AG09319 (cell line): ENCODE measurements around the gene ARHGAP42.

ENCODE experiments used
- DNase-seq: peaks from one replicate; pipeline ENCODE4 v3.0.0-alpha.2; 2010; ENCODE audit warnings: low read depth; ENCODE audit errors: extremely low read depth
- CTCF ChIP-seq: IDR thresholded peaks from 2 replicates; pipeline ENCODE4 v1.5.1; 2011; ENCODE audit warnings: low read depth, mild to moderate bottlenecking, inconsistent platforms, low read length, moderate library complexity

ARHGAP42 gene

DNA sequence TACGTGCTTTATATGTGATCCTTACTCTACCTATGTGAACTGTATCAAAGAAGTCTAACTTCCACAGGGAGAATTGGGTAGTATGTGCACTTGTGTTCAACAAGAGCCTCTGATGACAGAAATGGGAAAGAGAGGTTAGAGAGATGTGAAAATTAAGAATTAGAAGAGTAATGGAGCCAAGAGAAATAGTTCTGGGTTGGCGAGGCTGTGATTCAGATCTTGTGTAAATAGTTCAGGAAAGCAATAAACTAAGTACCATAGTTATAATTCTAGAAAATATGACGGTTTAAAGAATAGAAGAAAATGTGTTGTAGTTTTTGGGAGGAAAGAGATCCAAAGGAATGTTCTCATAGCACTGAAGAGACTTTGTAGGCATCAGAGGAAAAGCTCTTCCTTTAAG lies 112.4 kb downstream of the ARHGAP42 start:
- TF ChIP-seq CTCF, result no peak

DNA sequence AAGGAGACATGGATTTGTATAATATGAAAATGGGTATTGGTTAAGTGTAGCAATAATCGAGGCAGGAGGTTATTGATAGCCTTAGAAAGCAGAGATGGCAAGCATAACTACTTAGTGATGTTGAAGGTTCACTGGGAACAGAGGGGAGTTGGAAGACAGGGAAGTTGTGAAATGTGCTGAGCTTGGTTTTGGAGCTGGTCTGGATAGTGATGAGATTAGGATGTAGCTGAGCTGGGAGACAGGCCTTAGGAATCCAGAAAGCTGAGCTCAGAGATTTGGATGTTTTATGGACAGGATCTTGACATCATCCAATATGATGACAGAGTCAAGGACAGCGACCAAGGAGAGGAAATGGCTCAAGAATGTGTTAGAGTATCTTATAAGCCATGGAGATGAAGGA lies 113.1 kb downstream of the ARHGAP42 start:
- no peak for DNase-seq
- no peak for TF ChIP-seq CTCF

More for the DNA sequence above, 112.4 kb downstream of the ARHGAP42 start:
- no peak for DNase-seq

DNA sequence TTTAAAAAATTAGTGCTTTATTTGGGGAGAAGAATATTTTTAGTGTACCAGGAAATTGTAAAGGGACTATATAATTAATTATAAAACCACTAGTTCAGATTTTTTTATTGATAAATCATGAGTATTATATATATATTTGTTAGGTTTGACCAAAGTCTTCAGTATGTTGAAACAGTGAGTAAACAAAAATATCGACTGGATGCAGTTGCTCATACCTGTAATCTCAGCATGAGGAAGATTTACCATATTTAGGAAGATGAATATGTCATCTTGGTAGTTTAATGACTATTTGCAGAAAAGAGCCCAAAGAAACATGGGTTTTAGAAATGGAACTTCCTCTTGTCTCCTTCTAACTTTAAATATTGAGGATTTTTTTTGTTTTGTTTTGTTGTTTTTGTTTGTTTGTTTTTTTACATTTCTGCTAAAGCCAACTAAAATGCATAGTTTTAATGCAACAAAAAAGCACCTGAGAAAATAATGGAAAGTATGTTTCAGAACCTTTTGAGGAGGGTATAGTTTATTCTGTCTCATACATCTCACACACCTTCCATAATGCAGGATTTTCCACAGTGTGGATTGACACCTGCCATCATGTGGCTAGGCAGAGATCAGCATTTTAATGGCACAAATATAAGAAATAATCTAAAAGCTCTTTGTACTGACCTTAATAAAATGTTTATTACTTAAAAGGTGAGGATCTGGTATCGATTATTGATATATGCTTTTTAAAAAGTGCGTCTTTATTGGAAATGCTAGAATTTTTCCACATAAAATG lies 114.3 kb downstream of the ARHGAP42 start:
- no peak for DNase-seq
- TF ChIP-seq CTCF, result no peak

- no peak for DNase-seq
- TF ChIP-seq CTCF, result no peak
Measured at GRCh38 chr11:100805506-100806199, 118.6 kb downstream of the ARHGAP42 start.

DNA sequence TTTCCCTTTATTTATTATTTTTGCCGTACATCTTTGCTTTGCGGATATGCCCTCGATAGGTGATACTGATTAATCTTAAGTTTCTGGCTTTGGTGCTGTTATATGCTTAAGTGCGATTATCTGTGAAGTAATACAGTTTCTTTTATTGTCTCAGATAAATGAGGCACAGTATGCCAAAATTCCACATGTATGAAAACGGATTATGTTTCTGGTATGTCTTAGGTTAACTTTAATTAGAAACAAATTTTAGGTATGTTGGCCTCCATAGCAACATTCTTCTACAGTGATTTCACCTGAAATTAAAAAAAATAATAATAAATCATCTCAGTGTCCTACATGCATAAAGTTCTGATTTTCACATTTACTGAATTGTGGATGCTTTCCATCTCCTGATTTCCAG lies 119.2 kb downstream of the ARHGAP42 start:
- DNase-seq, result no peak
- no peak for TF ChIP-seq CTCF

DNA sequence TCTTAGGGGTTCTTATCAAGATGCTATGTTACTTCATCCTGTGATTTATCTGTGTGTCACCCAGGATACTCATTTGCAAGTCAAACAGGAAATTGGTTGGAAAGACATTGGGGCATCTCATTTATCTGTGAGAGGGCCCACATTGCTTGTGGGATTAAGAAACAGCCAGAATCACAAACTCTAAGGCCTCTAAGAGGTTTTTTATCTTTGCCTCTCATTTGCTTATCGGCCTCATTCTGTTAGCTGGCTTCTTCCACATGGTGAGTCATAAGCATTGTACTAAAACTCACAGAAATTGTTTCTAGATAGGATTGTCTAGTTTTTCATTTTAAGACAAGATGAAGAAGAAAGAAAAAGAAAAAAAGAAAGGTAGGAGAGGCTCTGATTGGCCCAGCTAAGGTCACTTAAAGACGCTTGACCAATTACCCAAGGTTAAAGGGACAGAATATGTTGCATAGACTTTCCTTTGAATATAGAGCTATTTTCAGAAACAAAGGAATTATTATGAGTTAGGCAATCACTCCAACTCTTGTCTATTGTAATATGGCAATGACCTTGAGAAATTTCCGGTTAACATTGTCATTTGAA lies 121.9 kb downstream of the ARHGAP42 start:
- no peak for TF ChIP-seq CTCF
- no peak for DNase-seq

DNA sequence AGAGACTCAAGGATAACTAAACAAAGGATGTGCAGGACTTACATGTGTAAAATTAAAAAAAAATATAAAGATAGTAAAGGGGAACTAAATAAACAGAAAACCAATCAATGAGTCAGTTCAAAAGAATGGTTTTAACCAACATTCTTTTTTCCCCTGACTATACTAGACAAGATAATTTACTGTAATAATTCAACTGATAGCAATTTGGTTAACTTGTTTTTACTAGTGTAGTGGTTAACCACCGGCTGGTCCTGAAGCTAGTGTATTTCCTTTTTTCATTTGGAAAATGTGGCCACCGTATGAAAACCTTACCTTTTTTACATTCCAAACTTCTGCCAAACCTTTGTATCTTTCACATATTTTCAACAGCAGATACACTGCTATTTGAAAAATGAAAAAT lies 123.1 kb downstream of the ARHGAP42 start:
- no peak for TF ChIP-seq CTCF
- no peak for DNase-seq
